LNCAP (cell line): ENCODE data around the gene LRRTM1.

Source experiments
- CTCF ChIP-seq: fragments of 450-650 bp; IDR thresholded peaks from 2 replicates; pipeline ENCODE4 v1.5.1; 2017; ENCODE audit warnings: mild to moderate bottlenecking

The LRRTM1 gene

GRCh38 chr2:80302001-80302313, 2.6 kb downstream of the LRRTM1 start:
- no peak for TF ChIP-seq CTCF

- TF ChIP-seq CTCF = no peak
These were observed 3.6 kb downstream of the LRRTM1 start for GRCh38 chr2:80300954-80301353.

GRCh38 chr2:80300346-80300745, 4.2 kb downstream of the LRRTM1 start:
- no peak for TF ChIP-seq CTCF

- no peak for TF ChIP-seq CTCF
These were observed 4.9 kb downstream of the LRRTM1 start for GRCh38 chr2:80299661-80300060.

- TF ChIP-seq CTCF = no peak
These were observed 5.6 kb downstream of the LRRTM1 start for GRCh38 chr2:80298954-80299353.

- TF ChIP-seq CTCF = no peak
These were observed 11.5 kb downstream of the LRRTM1 start for GRCh38 chr2:80293039-80293438.

GRCh38 chr2:80292474-80292873, 12.1 kb downstream of the LRRTM1 start:
- TF ChIP-seq CTCF = no peak

- no peak for TF ChIP-seq CTCF
These were observed 12.9 kb downstream of the LRRTM1 start for GRCh38 chr2:80291656-80292055.
